Cerebellar nuclear complex (tissue), 1 donor: ENCODE data around the gene ME1.
A peak's percentile ranks its signal among the peaks of the same experiment; 100 is the strongest.
"Not testable (repeated sequence)": the region's sequence is repeated elsewhere in the genome, so short reads cannot be mapped to it uniquely, and the experiment has no call there.

Source experiments
- DNase-seq, 2 experiments: peaks; one replicate each; lab custom pipeline; 2025; lab: John Stamatoyannopoulos, UW

The ME1 gene

DNA sequence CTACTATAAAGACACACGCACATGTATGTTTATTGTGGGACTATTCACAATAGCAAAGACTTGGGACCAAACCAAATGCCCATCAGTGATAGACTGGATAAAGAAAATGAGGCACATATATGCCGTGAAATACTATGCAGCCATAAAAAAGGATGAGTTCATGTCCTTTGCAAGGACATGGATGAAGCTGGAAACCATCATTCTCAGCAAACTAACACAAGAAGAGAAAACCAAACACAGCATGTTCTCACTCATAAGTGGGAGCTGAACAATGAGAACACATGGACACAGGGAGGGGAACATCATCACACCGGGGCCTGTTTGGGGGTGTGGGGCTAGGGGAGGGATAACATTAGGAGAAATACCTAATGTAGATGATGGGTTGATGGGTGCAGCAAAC lies 174.1 kb downstream of the ME1 start:
- not testable (repeated sequence) for DNase-seq

DNA sequence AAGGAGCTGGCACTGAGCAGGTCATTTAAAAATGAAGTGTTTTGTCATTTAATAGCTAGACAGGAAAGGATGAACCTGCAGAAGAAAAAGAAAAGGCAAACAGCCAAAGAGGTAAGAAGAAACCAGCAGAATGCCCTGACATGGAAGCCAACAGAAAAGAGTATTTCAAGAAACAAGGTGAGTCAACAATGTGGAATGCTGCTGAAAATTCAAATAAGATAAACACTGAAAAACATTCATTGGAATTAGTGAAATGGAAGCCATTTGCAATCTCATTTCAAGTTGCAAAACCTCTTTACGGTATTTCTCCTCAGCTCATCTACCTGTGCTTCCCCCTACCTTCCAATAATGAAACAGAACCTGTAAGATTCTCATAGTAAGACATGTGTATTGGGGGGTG lies 178.1 kb downstream of the ME1 start:
- no peak for DNase-seq

DNA sequence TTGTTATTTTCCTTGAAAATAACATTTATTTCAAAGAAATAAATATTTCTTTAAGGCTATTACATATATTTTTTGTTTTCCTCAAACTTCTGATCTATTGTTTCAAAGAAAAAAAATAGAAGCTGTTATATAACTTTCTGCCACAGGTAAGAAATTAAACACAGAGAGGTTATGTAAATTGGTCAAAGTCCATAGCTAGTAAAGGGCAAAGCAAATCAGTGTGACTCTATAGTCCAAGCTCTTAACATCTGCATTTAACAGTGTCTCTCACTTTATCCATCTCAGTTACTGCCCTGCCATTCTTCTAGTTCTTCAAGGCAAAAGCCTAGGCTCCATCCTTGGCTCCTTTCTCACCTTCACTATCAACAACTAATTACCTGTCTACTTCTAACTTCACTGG lies 180.6 kb downstream of the ME1 start:
- DNase-seq, result no peak

DNA sequence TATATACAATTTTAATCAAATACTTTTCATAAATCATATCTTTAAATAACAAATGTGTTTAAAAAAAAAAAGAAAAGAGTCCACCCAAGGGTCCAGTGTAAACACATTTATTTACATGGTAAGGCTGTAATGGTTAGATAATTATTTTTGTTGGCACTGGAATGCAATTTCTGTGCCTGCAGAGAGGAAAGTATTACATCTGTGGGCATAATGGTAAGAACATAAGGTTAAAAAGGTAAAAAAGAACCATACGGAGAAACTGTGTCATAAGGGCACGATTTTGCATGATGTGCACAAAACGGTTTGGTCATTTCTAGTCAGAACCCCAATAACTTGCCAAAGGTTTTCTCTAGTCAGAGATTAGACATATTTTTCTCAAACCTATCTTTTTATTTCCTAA lies 183.4 kb downstream of the ME1 start:
- no peak for DNase-seq

DNA sequence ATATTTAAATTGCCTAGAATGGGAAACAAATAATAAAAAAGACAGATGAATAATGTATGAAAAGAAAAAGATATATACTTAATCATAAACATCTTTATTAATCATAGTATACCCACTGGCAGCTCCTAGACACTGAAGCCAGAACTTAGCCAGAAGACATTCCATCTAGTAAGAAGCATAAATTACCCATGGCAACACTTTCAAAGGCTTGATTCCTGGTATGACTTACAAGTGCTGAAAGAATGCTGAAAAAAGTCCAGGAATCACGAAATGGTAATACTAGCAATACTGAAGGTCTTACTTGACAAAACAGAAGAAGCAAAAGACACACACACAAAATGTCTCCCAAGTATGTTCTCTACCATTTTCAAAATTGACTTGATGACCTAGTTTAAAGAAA lies 199.7 kb downstream of the ME1 start:
- DNase-seq, result no peak

DNA sequence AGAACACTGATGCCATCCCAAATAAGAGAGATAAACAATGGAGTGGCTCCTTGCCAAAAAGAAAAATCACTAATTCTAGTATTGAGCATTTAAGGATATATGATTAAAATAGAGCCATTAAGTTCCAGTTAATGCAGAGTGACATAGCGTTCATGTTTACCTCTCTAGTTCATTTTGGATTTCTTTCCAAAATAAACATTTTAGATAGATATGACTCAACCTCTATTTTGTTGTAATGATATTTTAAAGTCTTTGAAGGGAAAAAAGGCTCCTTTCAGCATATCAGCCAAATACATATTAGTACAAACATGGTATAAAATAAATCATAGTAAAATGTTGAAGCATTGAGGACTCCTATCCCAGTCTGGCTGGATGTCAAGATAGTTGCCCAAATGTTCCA lies 204.3 kb downstream of the ME1 start:
- no peak for DNase-seq

DNA sequence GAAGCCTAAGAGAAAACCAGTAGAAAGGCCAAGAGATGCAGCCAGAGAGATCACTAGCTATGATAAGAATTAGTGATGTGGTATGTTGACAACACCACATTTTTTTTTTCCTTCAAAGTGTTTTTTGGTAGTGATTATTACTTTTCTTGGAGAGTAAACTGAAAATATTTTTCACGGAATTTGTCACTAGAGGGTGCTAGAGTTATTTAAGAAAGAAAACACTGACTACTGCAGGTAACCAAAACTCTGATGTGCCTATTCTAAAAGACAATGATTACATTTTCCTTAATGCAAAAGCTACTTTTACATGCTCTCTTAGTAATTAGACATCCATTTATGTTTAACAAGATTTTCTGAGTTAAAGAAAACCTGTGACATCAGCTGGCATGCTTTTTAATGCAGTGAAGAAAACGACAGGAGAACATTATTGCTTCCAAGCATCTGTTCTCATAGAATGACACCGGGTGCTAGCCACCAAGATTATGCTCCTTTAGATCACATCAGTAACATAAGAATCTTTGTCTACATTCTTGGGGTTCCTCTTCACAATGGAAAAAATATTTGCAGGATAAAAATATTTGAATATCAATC lies 208.9 kb downstream of the ME1 start:
- peak in 1 of 2 experiments; percentile 11 for DNase-seq

DNA sequence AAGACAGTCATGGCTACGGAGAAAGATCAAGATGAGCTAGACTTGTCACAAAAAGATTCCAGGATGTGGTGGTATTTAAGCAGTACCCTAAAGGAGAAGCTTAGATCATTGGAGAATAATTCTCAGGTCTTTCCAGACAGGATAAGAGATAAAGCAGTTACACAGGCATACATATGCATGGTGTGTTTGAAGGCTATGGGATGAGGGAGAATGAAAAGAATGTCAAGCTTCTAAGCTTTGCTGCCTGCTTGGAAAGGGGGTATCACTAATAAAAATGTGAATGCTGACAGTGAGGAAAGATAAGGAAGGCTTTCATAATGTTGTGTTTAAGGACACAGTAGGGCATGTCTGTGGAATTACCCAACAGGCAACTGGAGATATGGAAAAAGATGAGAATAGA lies 209.6 kb downstream of the ME1 start:
- DNase-seq, result no peak

DNA sequence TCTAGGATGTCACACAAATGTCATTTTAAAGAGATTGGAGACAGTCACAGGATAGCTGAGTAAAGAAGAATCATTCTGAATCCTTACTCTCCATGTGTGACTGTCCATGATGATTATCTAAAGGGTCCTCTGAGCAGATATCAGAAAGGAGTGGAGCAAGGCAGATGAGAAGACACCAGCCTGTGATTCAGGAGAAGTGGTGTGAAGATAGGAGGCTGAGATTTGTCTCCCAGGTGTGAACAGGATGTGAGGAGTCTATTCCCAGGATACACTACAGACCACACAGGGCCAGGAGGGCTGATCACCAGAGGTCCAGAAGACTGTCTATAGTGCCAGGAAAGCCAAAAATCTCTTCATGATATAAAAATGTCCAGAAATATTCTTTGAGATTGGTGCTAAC lies 210.7 kb downstream of the ME1 start:
- DNase-seq, result no peak

DNA sequence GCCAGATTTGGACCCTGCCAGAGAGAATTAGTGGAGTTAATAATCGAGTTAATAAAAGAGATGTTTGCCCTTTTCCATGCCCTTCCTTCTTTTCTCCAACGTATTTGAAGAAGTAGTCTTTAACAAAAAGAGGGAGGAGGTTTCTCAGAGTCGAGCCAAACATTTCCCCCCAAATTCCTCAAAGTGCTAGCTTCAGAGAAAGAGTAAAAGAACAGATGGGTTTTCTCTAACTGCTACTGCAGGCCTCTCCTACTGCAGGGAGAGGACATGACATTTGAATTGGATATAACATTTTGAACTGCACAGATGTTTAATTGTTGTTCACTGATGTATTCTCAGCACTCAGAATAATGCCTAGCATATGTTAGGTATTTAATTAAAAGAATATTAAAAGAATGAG lies 212.2 kb downstream of the ME1 start:
- DNase-seq, result no peak

DNA sequence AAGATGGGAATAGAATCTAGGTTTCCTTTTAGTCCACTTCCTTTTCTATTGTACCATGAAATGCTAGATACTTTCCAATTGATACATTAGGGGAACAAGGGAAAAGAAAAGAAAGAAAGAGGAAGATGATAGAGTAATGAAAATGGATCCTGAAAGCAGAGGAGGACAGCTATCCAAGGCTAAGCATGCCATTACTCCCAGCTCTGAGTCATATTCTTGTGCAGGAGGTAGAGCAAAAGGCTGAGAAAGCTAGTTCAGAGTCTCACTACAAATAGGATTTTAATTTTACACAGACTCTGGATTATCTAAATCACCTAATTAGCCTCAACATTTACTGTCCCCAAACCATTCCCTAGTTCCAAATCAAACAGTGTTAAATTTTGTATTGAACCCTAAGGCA lies 214.0 kb downstream of the ME1 start:
- no peak for DNase-seq

DNA sequence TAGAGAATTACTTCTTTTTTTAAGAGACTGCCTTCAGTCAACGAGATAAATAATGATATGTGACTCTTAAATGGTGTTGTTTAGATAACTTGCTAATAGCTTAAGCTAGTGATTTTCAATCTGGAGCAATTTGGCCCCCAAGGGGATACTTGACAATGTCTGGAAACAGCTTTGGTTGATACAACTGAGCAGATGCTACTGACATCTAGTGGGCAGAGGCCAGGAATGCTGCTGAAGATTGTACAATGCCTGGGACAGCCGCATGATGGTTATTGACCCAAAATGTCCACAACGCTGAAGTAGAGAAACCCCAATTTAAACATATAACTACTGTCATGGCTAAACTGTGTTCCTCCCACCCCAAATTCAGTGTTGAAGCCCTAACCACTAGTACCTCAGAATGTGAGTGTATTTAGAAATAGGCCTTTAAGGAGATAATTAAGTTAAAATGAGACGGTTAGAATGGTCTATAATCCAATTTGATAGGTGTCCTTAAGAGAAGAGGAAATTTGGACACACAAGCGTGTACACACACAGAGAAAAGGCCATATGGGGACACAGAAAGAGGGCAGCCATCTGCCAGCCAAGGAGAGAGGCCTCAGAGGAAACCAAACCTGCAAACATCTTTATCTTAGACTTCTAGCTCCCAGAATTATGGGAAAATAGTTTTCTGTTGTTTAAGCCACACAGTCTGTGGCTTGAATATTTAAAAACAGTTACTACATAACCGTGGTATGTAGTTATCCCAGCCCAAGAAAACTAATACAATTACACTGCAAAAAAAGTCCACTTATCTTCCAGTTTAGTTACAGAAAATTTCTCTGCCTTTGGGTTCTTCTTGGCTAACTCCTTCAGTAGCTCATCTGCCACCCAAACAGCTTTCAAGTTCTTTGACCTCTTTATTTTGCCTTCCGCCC lies 215.5 kb downstream of the ME1 start:
- DNase-seq, result peak in 1 of 2 experiments; percentile 15

DNA sequence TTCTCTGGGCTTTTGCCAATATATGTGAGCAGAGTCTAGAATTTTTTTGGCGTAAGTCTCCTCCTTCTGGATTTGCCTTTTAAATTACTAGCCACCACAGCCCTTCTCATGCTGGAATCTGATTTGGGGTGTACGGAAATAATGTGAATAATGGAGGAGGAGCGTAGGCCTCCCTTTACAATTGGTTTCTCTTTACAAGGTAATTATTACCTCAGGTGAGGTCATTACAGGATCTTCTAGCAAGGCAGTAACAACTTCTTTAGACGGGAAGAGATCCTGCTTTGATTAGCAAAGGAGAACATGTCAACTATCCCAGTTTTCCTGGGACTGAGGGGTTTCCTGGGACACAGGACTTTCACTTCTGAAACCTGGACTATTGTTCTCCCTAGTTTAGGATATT lies 228.8 kb downstream of the ME1 start:
- DNase-seq, result no peak

DNA sequence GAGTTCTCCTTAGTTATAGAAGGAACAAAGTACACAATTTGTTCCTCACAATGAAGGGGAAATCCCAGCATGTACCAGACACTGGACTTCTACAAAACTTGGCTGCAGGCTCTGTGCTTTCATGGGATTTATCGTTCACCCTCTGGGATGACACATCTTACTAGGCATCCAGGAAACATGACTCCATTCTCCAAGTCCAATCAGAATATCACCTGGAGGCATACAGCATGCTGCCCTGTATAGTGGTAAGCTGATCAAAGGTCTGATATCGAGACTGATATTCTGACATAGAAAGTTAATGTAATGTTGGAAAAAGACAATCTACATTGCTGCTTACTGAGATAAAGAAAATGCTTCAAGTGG lies 231.0 kb downstream of the ME1 start:
- DNase-seq, result no peak

DNA sequence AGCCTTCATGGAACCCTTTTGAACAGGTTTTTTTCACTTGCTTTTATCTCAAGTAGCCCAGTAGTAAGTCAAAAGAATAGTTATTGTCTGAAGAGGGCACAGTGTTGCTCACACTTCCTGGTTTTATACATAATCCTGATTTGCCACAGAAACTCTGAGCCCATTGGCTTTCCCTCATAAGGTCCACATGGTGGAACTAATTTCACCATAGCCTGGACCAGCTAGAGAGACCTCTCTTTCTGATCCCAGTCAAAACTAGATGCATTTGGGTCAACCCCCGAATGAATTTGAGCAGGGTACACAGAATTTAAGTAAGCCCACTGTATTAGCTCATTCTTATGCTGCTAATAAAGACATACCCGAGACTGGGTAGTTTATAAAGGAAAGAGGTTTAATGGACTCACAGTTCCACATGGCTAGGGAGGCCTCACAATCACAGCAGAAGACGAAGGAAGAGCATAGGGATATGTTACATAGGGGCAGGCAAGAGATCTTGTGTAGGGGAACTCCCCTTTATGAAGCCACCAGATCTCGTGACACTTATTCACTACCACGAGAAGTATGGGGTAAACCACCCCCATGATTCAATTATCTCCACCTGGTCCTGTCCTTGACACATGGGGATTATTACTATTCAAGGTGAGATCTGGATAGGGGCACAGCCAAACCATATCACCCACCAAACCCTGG lies 231.5 kb downstream of the ME1 start:
- DNase-seq, result no peak

DNA sequence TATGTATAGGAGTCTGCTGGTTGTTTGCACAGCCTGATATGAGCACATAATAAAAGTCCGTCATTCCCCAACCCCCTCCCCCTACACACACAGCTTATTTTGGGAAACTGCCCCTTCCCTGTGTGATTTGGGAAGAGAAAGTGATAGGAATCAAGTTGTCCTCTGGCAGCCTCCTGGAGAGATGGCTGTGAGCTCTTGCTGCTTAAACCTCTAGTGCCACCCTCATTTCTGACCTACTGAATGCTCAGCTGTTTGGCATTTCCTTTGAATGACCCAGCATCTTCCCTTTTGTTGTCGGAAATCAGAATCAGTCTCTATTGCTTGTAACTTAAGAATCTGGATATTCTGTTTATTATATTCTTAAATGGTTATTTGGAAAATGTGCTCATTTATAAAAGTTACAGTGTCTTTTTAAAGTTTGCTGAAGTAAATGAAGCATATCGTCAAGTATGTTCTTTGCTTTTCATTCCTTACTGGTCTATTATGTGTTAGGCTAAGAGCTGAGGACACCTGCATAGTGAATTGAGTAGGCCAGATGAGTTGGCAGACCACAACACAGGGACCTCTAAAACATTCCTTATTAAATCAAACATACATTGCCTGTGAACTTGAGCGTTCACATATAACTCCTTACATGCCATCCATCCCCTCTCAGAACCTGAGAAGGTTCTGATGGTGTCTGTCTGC lies 232.2 kb downstream of the ME1 start:
- no peak for DNase-seq

DNA sequence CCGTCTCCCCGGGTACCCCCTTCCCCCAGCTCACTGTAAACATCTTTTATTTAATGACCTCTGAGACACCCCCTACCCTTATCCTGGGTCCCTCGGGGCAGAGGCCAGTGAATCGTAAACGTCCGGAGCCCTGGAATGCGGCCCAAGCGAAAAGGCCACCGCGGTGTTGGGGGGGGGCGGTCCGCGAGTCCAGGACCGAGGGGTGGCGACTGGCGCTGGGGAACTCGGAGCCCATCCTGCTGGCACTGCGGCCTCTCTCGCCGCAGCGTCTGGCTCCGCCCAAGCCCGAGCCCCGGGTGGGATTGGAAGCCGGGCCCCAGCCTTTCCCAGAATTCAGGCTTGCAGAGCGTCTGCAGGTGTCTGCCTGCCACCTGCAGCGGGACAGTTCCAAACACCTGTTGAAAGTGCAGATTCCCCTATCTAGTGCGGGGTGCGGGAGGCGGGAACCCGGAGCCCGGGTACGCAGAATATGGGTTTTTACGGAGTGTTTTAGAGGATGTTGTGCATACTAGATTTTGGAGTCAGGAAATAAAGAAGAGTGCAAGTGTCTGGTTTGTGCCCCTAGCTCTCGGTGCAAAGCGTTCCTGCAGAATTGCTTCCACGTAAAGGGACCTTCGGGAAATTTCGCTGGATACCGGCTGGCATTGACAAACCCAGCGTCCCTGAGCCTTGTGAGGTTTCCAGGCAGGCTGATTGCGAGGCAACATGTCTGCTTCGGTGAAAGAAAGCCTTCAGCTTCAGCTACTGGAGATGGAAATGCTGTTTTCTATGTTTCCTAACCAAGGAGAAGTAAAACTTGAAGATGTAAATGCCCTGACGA lies 236.9 kb downstream of the ME1 start:
- DNase-seq, result peak in 1 of 2 experiments; percentile 18

DNA sequence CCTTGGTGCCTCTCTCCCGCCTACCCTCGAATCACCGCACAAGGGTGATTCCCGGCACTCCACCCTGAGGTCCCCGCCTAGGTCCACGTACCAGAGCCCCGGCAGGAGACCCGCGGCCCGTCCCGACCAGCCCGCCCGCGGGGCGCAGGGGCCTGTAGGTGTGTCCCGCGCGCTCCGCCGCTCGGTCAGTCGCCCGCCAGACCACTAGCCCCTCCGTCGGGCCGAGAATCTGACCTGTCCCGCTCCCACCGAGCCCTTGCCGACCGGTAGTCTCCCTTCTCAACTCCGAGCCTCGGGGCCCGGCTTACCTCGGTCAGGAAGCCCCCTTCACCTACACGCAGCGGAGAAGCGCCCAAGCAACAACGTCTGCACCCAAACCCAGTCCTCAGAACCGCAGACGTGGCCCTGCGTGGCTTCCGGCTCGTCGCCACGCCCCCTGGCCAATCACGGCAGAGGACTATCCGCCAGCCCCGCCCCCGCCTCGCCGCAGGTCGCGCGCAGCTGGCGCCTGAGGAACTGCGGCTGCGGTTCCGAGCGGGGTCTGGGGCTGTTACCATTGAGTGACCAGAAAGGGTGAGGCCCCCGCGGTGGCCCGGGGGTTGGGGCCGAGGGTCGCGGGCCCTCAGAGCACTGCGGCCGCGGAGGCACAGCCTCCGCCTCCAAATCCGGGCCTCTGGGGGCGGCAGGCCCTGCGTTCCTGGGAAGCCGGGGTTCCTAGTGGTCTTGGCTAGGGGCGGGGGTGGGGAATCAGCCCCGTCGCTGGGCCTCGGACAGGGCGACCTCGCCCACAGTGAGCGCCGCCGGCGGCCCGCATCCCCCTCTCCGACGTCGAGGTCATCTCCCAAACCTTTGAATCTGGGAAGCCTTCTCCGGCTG lies 237.7 kb downstream of the ME1 start, which contains the start of the genes PGM3 and RWDD2A:
Gene PGM3, minus strand, starts transcription at position 395 of the 876 bp plus-strand sequence. CDS start 2,253 bp downstream, outside the sequence.
Gene RWDD2A, plus strand, starts transcription at position 487 of the 876 bp plus-strand sequence. CDS start 1,095 bp downstream, outside the sequence.
- peak; percentile 43 to 58 for DNase-seq

DNA sequence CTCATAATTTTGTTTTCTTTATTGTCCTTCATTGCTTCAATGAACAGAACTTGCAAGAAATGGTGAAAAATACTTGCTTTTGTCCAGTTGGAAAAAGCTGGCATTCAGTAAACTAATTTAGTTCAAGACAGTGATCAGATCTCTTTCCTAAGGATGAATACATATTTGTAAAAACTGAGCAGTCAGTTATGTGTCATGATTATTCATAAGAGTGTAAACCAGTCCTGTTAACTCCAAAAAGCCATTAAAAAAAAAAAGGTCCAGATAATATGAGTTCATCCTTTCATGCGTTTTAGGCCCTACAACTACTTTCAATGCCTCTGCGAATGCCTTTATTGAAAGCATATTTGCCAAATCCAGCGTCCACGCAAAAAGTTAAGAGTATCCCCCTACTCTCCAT lies 238.4 kb downstream of the ME1 start:
- no peak for DNase-seq

DNA sequence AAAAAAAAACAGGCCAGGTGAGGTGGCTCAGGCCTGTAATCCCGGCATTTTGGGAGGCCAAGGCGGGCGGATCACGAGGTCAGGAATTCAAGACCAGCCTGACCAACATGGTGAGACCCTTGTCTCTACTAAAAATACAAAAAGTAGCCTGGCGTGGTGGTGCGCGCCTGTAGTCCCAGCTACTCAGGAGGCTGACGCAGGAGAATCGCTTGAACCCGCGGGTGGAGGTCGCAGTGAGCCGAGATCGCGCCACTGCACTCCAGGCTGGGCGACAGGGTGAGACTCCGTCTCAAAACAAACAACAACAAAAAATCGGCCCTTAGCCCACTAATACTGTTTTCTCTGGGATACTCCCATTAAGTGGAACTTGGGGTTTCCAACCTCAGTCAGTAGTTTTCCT lies 238.9 kb downstream of the ME1 start:
- DNase-seq, result not testable (repeated sequence)
